Cardiac fibroblast (primary cell): ENCODE data around the gene DDX42.
A peak's percentile ranks its signal among the peaks of the same experiment; 100 is the strongest.

ENCODE experiments used
- DNase-seq, 2 donors: peaks; one replicate each; pipeline versions ENCODE4 v3.0.0 to v3.0.0-alpha.2; 2010; ENCODE audit warnings: low read depth in 2 of 2
- H3K4me3 ChIP-seq, 2 donors: replicated peaks in 1 of 2; 1 replicate in 1 of 2; 2 replicates in 1 of 2; pipeline ENCODE4 v1.5.1; 2011; ENCODE audit warnings: low read depth in 2 of 2, low read length in 2 of 2, mild to moderate bottlenecking in 2 of 2, moderate library complexity in 1 of 2
- TF ChIP-seq, protein P1 (sequence below): IDR thresholded peaks from one replicate; pipeline ENCODE4 v1.5.1; 2011; ENCODE audit warnings: low read depth, mild to moderate bottlenecking, low read length, inconsistent platforms

The DDX42 gene

DNA sequence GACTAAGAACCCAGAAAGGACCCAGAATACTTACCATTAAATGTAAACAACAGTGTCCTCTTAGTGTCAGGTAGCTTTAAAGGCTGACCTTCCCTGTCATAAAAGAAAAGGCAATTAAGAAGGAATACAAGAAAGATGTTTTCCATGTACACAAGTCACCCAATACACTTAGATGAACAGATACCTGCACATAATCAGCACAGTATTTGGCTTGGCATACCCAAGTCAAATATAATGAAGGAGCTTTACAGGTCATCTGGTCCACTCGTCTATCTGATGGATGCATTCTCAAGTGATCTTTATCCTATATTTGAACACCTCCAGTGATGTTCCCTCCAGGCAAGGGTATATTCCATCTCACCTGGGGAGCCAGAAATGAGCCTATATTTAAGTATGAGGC lies 21.3 kb upstream of the DDX42 start:
- H3K4me3 ChIP-seq: no peak overlapping the region
- TF ChIP-seq, protein P1, sequence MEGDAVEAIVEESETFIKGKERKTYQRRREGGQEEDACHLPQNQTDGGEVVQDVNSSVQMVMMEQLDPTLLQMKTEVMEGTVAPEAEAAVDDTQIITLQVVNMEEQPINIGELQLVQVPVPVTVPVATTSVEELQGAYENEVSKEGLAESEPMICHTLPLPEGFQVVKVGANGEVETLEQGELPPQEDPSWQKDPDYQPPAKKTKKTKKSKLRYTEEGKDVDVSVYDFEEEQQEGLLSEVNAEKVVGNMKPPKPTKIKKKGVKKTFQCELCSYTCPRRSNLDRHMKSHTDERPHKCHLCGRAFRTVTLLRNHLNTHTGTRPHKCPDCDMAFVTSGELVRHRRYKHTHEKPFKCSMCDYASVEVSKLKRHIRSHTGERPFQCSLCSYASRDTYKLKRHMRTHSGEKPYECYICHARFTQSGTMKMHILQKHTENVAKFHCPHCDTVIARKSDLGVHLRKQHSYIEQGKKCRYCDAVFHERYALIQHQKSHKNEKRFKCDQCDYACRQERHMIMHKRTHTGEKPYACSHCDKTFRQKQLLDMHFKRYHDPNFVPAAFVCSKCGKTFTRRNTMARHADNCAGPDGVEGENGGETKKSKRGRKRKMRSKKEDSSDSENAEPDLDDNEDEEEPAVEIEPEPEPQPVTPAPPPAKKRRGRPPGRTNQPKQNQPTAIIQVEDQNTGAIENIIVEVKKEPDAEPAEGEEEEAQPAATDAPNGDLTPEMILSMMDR: no peak
- no peak for DNase-seq

DNA sequence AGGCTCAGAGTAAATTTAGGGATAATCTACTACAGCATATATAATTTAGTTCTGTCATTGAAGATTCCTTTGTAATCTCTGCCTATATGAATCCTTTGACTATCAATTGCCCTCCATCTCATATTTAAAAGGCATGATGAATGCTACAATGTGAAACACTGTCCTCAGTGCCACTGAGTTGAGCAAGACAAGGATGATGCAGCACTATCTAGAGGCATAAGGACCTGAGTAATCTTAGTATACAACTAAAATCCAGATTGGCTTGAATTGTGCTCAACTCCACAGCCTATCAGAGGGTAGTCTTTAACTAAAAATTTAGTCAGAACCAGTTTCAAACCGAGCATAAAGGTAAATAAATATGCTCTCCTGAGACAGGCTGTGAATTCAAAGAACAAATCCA lies 20.8 kb upstream of the DDX42 start:
- TF ChIP-seq, protein P1: no peak
- H3K4me3 ChIP-seq: no peak overlapping the region
- DNase-seq: peak in 1 of 2 donors; percentile 17

GRCh38 chr17:63754046-63754445 lies 19.9 kb upstream of the DDX42 start:
- no peak for DNase-seq
- no peak overlapping the region for H3K4me3 ChIP-seq
- TF ChIP-seq, protein P1: no peak

DNA sequence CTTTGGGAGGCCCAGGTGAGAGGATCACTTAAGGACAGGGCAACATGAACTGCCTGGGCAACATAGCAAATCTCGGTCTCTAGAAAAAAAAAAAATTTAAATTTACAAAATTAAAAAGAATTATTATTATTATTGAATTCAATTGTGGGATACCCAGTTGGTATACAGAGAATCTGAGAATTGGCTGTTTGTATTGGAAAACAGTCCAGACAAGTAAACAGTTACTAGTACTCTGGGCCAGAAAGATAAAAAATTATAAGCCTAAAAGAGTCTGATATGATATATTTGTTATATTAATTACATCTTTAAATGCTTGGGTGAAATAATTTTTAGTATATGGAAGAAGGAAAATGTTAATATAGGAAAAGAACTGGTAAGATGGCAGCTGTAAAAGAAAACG lies 15.5 kb upstream of the DDX42 start:
- DNase-seq: no peak
- H3K4me3 ChIP-seq: no peak overlapping the region
- TF ChIP-seq, protein P1: no peak

- no peak for DNase-seq
- no peak overlapping the region for H3K4me3 ChIP-seq
- TF ChIP-seq, protein P1: no peak
Measured at GRCh38 chr17:63760771-63761539, 13.0 kb upstream of the DDX42 start.

DNA sequence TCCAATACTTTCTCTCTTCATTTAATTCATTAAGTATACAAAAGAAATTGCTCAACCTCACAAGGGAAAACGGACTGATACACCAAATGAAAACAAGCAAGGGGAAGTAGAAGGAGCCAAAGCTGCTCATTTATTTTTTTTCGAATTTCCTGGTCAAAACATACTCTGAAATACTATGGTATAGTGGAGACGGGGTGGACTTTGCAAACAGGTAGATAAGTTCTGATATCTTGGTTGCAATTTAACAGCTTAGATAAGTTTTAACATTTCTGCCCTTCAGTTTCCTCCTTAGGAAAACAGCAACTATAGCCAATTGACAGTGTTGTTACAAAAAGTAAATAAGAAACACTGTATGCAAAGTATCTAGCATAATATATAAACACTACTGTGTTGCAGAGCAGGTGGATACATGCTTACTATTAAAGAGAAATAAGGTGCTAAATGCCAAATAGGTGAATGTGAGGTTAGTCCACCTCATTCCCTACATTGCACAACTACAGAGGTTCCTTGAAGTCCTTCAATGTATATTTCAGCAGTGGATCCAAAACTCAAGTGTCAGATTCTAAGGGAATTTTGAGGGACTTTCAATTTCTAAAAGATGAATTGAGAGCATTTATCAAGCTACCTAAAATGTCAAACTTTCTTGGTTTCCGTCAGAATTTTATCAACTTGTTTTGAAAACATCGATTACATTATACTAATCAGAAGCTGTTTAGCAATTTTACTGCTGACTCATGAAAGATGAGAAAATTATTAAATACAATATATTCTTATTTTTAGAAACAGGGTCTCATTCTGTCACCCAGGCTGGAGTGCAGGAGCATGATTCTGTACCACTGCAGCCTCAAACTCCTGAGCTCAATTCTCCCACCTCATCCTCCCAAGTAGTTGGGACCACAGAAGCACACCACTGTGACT lies 11.6 kb upstream of the DDX42 start:
- TF ChIP-seq, protein P1: no peak

More for the DNA sequence above, 11.6 kb upstream of the DDX42 start:
- H3K4me3 ChIP-seq: no peak overlapping the region
- no peak for DNase-seq
